B cell (primary cell): Measurements from ENCODE around the gene GOT1. TPM values are rescaled to one million over a fixed set of nuclear protein-coding genes. Genes with fewer than 3 reads are reported as not detected.

Source experiments
- ATAC-seq: fragments of 200-7000 bp; cut with Tn5 transposase; one replicate; pipeline ENCODE4 v1.10.0; 2021; ENCODE audit warnings: low read depth, mild to moderate bottlenecking, moderate number of reproducible peaks, moderate library complexity
- CTCF ChIA-PET: fragments of 350-600 bp; sonication (Branson Sonifier 250); formaldehyde crosslinking; loops from one replicate; lab custom pipeline; 2021; ENCODE audit warnings: antibody characterized with exemption, inconsistent platforms; lab: Charles Lee
- POLR2A ChIA-PET: fragments of 350-600 bp; sonication (Branson Sonifier 250); formaldehyde crosslinking; loops from one replicate; lab custom pipeline; 2021; ENCODE audit warnings: antibody characterized with exemption; lab: Charles Lee
- DNase-seq: peaks from one replicate; pipeline ENCODE4 v3.0.0; 2013
- H2AFZ ChIP-seq: 2 replicates; pipeline ENCODE4 v1.6.1; 2012; ENCODE audit warnings: mild to moderate bottlenecking, low read depth, low read length; ENCODE audit not compliant: insufficient read depth, poor library complexity, severe bottlenecking
- H3K27ac ChIP-seq, 2 donors: 1 replicate in 1 of 2; 2 replicates in 1 of 2; pipeline ENCODE4 v1.5.1; 2012 to 2013; ENCODE audit warnings: low read length in 2 of 2, mild to moderate bottlenecking in 2 of 2, moderate library complexity in 1 of 2
- H3K27me3 ChIP-seq, 4 experiments: fragments of 200-600 bp in 1 of 4; sonication (generic) in 1 of 4; replicated peaks in 1 of 4; 1 replicate in 2 of 4; 2 replicates in 2 of 4; pipeline versions ENCODE4 v1.6.1 to v1.7.0; 2013 to 2016; ENCODE audit warnings: low read length in 3 of 4, mild to moderate bottlenecking in 2 of 4, mixed read lengths in 1 of 4, moderate library complexity in 1 of 4; ENCODE audit not compliant: insufficient read depth in 4 of 4, control insufficient read depth in 3 of 4; ENCODE audit errors: control extremely low read depth in 1 of 4
- H3K36me3 ChIP-seq, 2 experiments: replicated peaks in 1 of 2; 1 replicate in 1 of 2; 2 replicates in 1 of 2; pipeline versions ENCODE4 v1.6.1 to v1.7.1; 2013; ENCODE audit warnings: low read length in 1 of 2; ENCODE audit not compliant: insufficient read depth in 2 of 2, control insufficient read depth in 1 of 2; ENCODE audit errors: control extremely low read depth in 1 of 2, extremely low read depth in 1 of 2
- H3K4me1 ChIP-seq, 2 donors: fragments of 200-600 bp in 1 of 2; sonication (generic) in 1 of 2; 1 replicate in 1 of 2; 2 replicates in 1 of 2; pipeline versions ENCODE4 v1.5.1 to v1.6.1; 2013 to 2017; ENCODE audit warnings: low read length in 2 of 2; ENCODE audit not compliant: control insufficient read depth in 2 of 2, insufficient read depth in 2 of 2
- H3K4me2 ChIP-seq: replicated peaks from 2 replicates; pipeline ENCODE3; 2012; ENCODE audit warnings: mild to moderate bottlenecking, low read depth, low read length; ENCODE audit not compliant: poor library complexity, severe bottlenecking
- H3K4me3 ChIP-seq, 5 experiments: fragments of 200-600 bp in 1 of 5; sonication (generic) in 1 of 5; 1 replicate in 3 of 5; 2 replicates in 2 of 5; pipeline versions ENCODE4 v1.5.1 to v1.7.0; 2011 to 2016; ENCODE audit warnings: low read length in 4 of 5, mild to moderate bottlenecking in 4 of 5, low read depth in 2 of 5, control low read depth in 1 of 5, moderate library complexity in 1 of 5; ENCODE audit not compliant: insufficient read depth in 1 of 5; ENCODE audit errors: control extremely low read depth in 1 of 5, extremely low read depth in 1 of 5
- H3K79me2 ChIP-seq: fragments of 200-600 bp; sonication (generic); one replicate; pipeline ENCODE4 v1.6.0; 2016; ENCODE audit warnings: low read length; ENCODE audit not compliant: control insufficient read depth, insufficient read depth
- H3K9ac ChIP-seq: fragments of 200-600 bp; sonication (generic); 2 replicates; pipeline ENCODE4 v1.6.1; 2017; ENCODE audit warnings: mild to moderate bottlenecking, low read length, moderate library complexity
- H3K9me3 ChIP-seq, 3 donors: one replicate each; pipeline versions ENCODE4 v1.6.1 to v1.7.1; 2013; ENCODE audit warnings: low read length in 2 of 3; ENCODE audit not compliant: control insufficient read depth in 2 of 3, insufficient read depth in 1 of 3; ENCODE audit errors: control extremely low read depth in 1 of 3
- H4K20me1 ChIP-seq: 2 replicates; pipeline ENCODE4 v1.6.0; 2012; ENCODE audit warnings: mild to moderate bottlenecking, low read length; ENCODE audit not compliant: insufficient read depth, control insufficient read depth, poor library complexity, severe bottlenecking
- H3K27ac Mint-ChIP-seq: one replicate; pipeline ENCODE4 v1.8.0; 2021; ENCODE audit warnings: mixed read lengths
- H3K27me3 Mint-ChIP-seq: one replicate; pipeline ENCODE4 v1.8.0; 2021; ENCODE audit warnings: mixed read lengths
- H3K4me1 Mint-ChIP-seq: one replicate; pipeline ENCODE4 v1.8.0; 2021; ENCODE audit warnings: mixed read lengths
- H3K4me3 Mint-ChIP-seq: one replicate; pipeline ENCODE4 v1.8.0; 2021; ENCODE audit warnings: mixed read lengths
- H3K9me3 Mint-ChIP-seq: one replicate; pipeline ENCODE4 v1.8.0; 2022; ENCODE audit warnings: mixed read lengths; ENCODE audit not compliant: insufficient read depth
- EZH2 ChIP-seq: IDR thresholded peaks from 2 replicates; pipeline ENCODE4 v1.6.1; 2012; ENCODE audit warnings: borderline replicate concordance, low read depth, mild to moderate bottlenecking, moderate library complexity, low read length; ENCODE audit not compliant: insufficient read depth, poor library complexity, severe bottlenecking
- WGBS: methylation state at CpG from one replicate; pipeline ENCODE4 v1.1.5; 2013; ENCODE audit warnings: missing lambda C conversion rate; ENCODE audit not compliant: insufficient coverage; 5-methylcytosine and 5-hydroxymethylcytosine counted together
- intact Hi-C: fragments of 100-400 bp; cut with micrococcal nuclease; formaldehyde crosslinking; loops from one replicate; pipeline ENCODE4 v1.10.0; 2022
- polyA plus RNA-seq: library from polyadenylated mRNA; depleted of rRNA; stranded (reverse); fragments of >200 nt; gene quantifications from 2 replicates; pipeline ENCODE4 v1.2.3, GENCODE V29; 2012
- total RNA-seq, 2 donors: library from RNA; stranded (reverse); fragments of 120-200 nt in 1 of 2; gene quantifications; 1 replicate in 1 of 2; 2 replicates in 1 of 2; pipeline versions ENCODE4 v1.2.3 to v1.2.4, GENCODE V29; 2013 to 2022
- TF ChIP-seq, protein P1 (sequence below): fragments of 200-600 bp; IDR thresholded peaks from one replicate; pipeline ENCODE4 v1.8.0; 2022; ENCODE audit warnings: antibody characterized with exemption, mild to moderate bottlenecking

Gene GOT1
- total and polyA plus RNA-seq, 2 donors (not counting 1 experiment from before 2014, with no cell fraction given), result 5.9 to 14.9 TPM

DNA sequence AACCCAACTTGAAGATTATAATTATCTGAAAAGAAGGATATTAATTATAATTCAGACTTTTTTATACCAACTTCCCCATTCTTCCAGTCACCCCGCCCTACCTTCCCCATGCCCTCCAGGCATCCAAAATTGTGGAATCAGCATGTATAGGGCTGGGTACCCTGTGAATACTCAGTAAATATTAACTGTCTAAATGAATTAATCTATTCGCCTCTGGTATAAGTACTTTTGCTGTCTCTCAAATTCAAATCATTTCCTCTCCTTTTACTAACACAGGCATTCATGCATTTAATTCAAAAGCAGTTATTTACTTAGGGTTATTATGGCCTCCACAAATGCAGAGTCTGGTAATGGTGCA is 26.5 kb upstream of the GOT1 start:
- Histone ChIP-seq H2AFZ (no peak overlapping the region), H3K27me3 (peaks cover 0 to 10% (median 2%) of the 10 kb centered on the region in 4 experiments), H3K9ac (no peak overlapping the region), H3K79me2 (no peaks in the 10 kb centered on the region), H3K36me3 (no peaks in the 10 kb centered on the region), H4K20me1 (no peaks in the 10 kb centered on the region), H3K27ac (no peak overlapping the region), H3K4me1 (no peaks in the 10 kb centered on the region), H3K4me2 (no peak overlapping the region), H3K4me3 (no peak overlapping the region), H3K9me3 (no peaks in the 10 kb centered on the region)
- Mint-ChIP-seq H3K4me3 (no peak overlapping the region), H3K27me3 (peaks cover 52% of the 10 kb centered on the region), H3K9me3 (no peaks in the 10 kb centered on the region), H3K27ac (no peak overlapping the region), H3K4me1 (no peaks in the 10 kb centered on the region)
- ATAC-seq (no peak), DNase-seq (no peak)
- no CpG with 5 or more reads among the region's 2 CpGs for WGBS
- POLR2A ChIA-PET, result no interaction called here
- TF ChIP-seq EZH2, result no peak
- TF ChIP-seq, protein P1, sequence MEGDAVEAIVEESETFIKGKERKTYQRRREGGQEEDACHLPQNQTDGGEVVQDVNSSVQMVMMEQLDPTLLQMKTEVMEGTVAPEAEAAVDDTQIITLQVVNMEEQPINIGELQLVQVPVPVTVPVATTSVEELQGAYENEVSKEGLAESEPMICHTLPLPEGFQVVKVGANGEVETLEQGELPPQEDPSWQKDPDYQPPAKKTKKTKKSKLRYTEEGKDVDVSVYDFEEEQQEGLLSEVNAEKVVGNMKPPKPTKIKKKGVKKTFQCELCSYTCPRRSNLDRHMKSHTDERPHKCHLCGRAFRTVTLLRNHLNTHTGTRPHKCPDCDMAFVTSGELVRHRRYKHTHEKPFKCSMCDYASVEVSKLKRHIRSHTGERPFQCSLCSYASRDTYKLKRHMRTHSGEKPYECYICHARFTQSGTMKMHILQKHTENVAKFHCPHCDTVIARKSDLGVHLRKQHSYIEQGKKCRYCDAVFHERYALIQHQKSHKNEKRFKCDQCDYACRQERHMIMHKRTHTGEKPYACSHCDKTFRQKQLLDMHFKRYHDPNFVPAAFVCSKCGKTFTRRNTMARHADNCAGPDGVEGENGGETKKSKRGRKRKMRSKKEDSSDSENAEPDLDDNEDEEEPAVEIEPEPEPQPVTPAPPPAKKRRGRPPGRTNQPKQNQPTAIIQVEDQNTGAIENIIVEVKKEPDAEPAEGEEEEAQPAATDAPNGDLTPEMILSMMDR, result no peak
- intact Hi-C loops, result no loop called here
- CTCF ChIA-PET, result no interaction called here

DNA sequence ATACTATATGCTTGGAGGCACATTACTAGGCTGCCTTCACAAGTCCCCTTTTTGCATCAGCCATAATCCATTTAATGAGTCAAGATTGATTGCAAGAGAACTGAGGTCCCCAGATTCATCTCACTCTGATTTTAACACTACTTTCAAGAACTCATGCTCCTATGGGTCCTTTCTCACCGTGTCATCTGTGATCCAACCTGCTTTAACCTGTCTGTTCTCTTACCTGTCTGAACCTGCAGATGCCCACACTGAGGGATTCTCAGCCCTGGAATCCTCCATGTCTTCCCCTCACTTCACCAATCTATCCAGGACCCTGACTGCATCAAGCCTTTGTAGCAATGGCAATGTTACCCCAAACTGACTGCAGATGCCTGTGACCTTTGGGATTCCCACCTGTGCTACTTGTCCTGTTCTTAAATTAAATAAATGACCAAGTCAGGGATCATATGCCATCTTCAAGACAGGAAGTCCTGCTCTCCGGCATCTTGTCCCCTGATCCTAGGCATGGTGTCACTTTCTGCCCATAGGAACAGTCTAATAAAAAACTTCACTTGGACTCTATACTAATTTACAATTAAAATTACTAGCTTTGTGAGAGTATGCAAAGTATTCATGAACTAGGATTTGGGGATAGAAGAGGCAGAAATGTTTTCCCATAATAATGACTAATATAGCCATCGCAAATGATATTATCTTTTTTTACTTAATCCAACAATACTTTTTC is 25.9 kb upstream of the GOT1 start:
- Mint-ChIP-seq H3K27me3 (peaks cover 54% of the 10 kb centered on the region), H3K9me3 (no peaks in the 10 kb centered on the region), H3K27ac (no peak overlapping the region), H3K4me1 (no peaks in the 10 kb centered on the region), H3K4me3 (no peak overlapping the region)
- 87% methylated on average over 1 of the region's 3 CpGs for WGBS
- Histone ChIP-seq H3K4me1 (no peaks in the 10 kb centered on the region), H3K36me3 (no peaks in the 10 kb centered on the region), H2AFZ (no peak overlapping the region), H3K4me3 (no peak overlapping the region), H3K27ac (no peak overlapping the region), H3K9me3 (no peaks in the 10 kb centered on the region), H3K27me3 (peaks cover 0 to 10% (median 3%) of the 10 kb centered on the region in 4 experiments), H4K20me1 (no peaks in the 10 kb centered on the region), H3K79me2 (no peaks in the 10 kb centered on the region), H3K4me2 (no peak overlapping the region), H3K9ac (no peak overlapping the region)
- ChIA-PET CTCF (no interaction called here), POLR2A (no interaction called here)
- TF ChIP-seq EZH2, result no peak
- TF ChIP-seq, protein P1, result no peak
- intact Hi-C loops, result no loop called here
- ATAC-seq (no peak), DNase-seq (no peak)
